Stimulated activated CD4-positive, alpha-beta T cell treated with anti-CD3 and anti-CD28 coated beads, TNF-alpha, amount 100 ng/mL, for 1 hour (primary cell): Measurements from ENCODE around the gene SLC7A10.
"Not testable (repeated sequence)": the region's sequence is repeated elsewhere in the genome, so short reads cannot be mapped to it uniquely, and the experiment has no call there.

ENCODE experiments used
- DNase-seq, 3 donors: peaks; one replicate each; pipeline ENCODE4 v3.0.0-alpha.2; 2020; ENCODE audit warnings: low read depth in 3 of 3, low spot score in 1 of 3

The SLC7A10 gene

GRCh38 chr19:33219261-33219815, 6.3 kb downstream of the SLC7A10 start:
- no peak for DNase-seq

GRCh38 chr19:33217881-33218280, 7.8 kb downstream of the SLC7A10 start:
- DNase-seq: no peak

GRCh38 chr19:33216198-33216830, 9.3 kb downstream of the SLC7A10 start:
- DNase-seq: no peak

GRCh38 chr19:33215438-33216197, 10.0 kb downstream of the SLC7A10 start:
- no peak for DNase-seq

GRCh38 chr19:33214596-33214995, 11.1 kb downstream of the SLC7A10 start:
- no peak for DNase-seq

GRCh38 chr19:33212436-33213172, 13.0 kb downstream of the SLC7A10 start:
- DNase-seq: no peak

- no peak for DNase-seq
Measured at GRCh38 chr19:33211794-33212435, 13.7 kb downstream of the SLC7A10 start.

- no peak for DNase-seq
Measured at GRCh38 chr19:33210266-33210940, 15.2 kb downstream of the SLC7A10 start.

- DNase-seq: not testable (repeated sequence)
Measured at GRCh38 chr19:33209850-33210230, 15.8 kb downstream of the SLC7A10 start.

- no peak for DNase-seq
Measured at GRCh38 chr19:33208904-33209849, 16.5 kb downstream of the SLC7A10 start.

GRCh38 chr19:33208371-33208895, 17.2 kb downstream of the SLC7A10 start:
- DNase-seq: no peak

GRCh38 chr19:33207903-33208302, 17.7 kb downstream of the SLC7A10 start:
- DNase-seq: no peak

- no peak for DNase-seq
Measured at GRCh38 chr19:33207040-33207620, 18.5 kb downstream of the SLC7A10 start.

- DNase-seq: no peak
Measured at GRCh38 chr19:33206261-33207039, 19.2 kb downstream of the SLC7A10 start.

- DNase-seq: no peak
Measured at GRCh38 chr19:33205531-33206260, 20.0 kb downstream of the SLC7A10 start.

GRCh38 chr19:33205110-33205509, 20.5 kb downstream of the SLC7A10 start:
- no peak for DNase-seq

GRCh38 chr19:33204136-33204973, 21.3 kb downstream of the SLC7A10 start:
- DNase-seq: no peak
